Stimulated activated CD4-positive, alpha-beta T cell treated with anti-CD3 and anti-CD28 coated beads, Interleukin-12 subunit alpha, Interleukin-12 subunit beta, amount 100 ng/mL, for 4 hours (primary cell): Measurements from ENCODE around the gene CD36.

Experiments used
- DNase-seq: peaks from one replicate; pipeline ENCODE4 v3.0.0-alpha.2; 2020

Gene CD36

GRCh38 chr7:80629023-80629422, 9.4 kb upstream of the CD36 start:
- DNase-seq: no peak

- DNase-seq: no peak
These were observed 7.6 kb upstream of the CD36 start for GRCh38 chr7:80630608-80631405.

GRCh38 chr7:80631421-80631820, 7.0 kb upstream of the CD36 start:
- DNase-seq: no peak

- no peak for DNase-seq
These were observed 6.3 kb upstream of the CD36 start for GRCh38 chr7:80632139-80632538.

GRCh38 chr7:80632819-80633218, 5.6 kb upstream of the CD36 start:
- DNase-seq: no peak

- DNase-seq: no peak
These were observed 3.9 kb upstream of the CD36 start for GRCh38 chr7:80634505-80634904.

GRCh38 chr7:80635533-80635932, 2.9 kb upstream of the CD36 start:
- DNase-seq: no peak

- no peak for DNase-seq
These were observed 2.4 kb upstream of the CD36 start for GRCh38 chr7:80635998-80636397.

GRCh38 chr7:80636709-80637108, 1.7 kb upstream of the CD36 start:
- no peak for DNase-seq

GRCh38 chr7:80637454-80637853, 988 bp upstream of the CD36 start:
- DNase-seq: no peak

GRCh38 chr7:80639011-80639410, 569 bp downstream of the CD36 start:
- no peak for DNase-seq

GRCh38 chr7:80640846-80641245, 2.4 kb downstream of the CD36 start:
- no peak for DNase-seq

GRCh38 chr7:80641548-80641947, 3.1 kb downstream of the CD36 start:
- DNase-seq: no peak

- no peak for DNase-seq
These were observed 4.4 kb downstream of the CD36 start for GRCh38 chr7:80642871-80643270.

GRCh38 chr7:80643336-80643915, 5.0 kb downstream of the CD36 start:
- no peak for DNase-seq

GRCh38 chr7:80644054-80644453, 5.6 kb downstream of the CD36 start:
- no peak for DNase-seq

GRCh38 chr7:80646083-80646865, 7.8 kb downstream of the CD36 start:
- DNase-seq: no peak

- no peak for DNase-seq
These were observed 9.0 kb downstream of the CD36 start for GRCh38 chr7:80647436-80647835.

- no peak for DNase-seq
These were observed 9.7 kb downstream of the CD36 start for GRCh38 chr7:80648031-80648600.

- DNase-seq: no peak
These were observed 10.6 kb downstream of the CD36 start for GRCh38 chr7:80649011-80649410.

- no peak for DNase-seq
These were observed 11.6 kb downstream of the CD36 start for GRCh38 chr7:80650030-80650429.

GRCh38 chr7:80651471-80651870, 13.0 kb downstream of the CD36 start:
- no peak for DNase-seq

- DNase-seq: no peak
These were observed 14.8 kb downstream of the CD36 start for GRCh38 chr7:80653244-80653643.

GRCh38 chr7:80654887-80655340, 16.5 kb downstream of the CD36 start:
- DNase-seq: no peak
